ENCODE data around the gene SERPINA6.
"Not testable (repeated sequence)": the region's sequence is repeated elsewhere in the genome, so short reads cannot be mapped to it uniquely, and the experiment has no call there.

SERPINA6 gene

GRCh38 chr14:94303111-94303510, 20.0 kb downstream of the SERPINA6 start:
- TF ChIP-seq PAX5 (IDR thresholded peaks at IDR 0.05; ENCODE audit: insufficient read depth, low read length, severe bottlenecking) (no peak), POLR2AphosphoS5 (IDR thresholded peaks at IDR 0.05; ENCODE audit: low read depth, low read length) (no peak), TAF1 (IDR thresholded peaks at IDR 0.05; ENCODE audit: low read depth, low read length) (no peak), POLR2A (IDR thresholded peaks at IDR 0.05; ENCODE audit: low read depth, low read length) (no peak), POU2F2 (IDR thresholded peaks at IDR 0.05; ENCODE audit: low read depth, low read length) (no peak), SPI1 (IDR thresholded peaks at IDR 0.05; ENCODE audit: low read depth, low read length) (no peak)
- DNase-seq (ENCODE audit: insufficient read length, low spot score) = no peak
- FAIRE-seq = no peak

- no peak for FAIRE-seq
- DNase-seq (ENCODE audit: insufficient read length, low spot score) = no peak
- TF ChIP-seq SPI1 (IDR thresholded peaks at IDR 0.05; ENCODE audit: low read depth, low read length) (no peak), TAF1 (IDR thresholded peaks at IDR 0.05; ENCODE audit: low read depth, low read length) (no peak), POU2F2 (IDR thresholded peaks at IDR 0.05; ENCODE audit: low read depth, low read length) (no peak), POLR2A (IDR thresholded peaks at IDR 0.05; ENCODE audit: low read depth, low read length) (no peak), PAX5 (IDR thresholded peaks at IDR 0.05; ENCODE audit: insufficient read depth, low read length, severe bottlenecking) (no peak), POLR2AphosphoS5 (IDR thresholded peaks at IDR 0.05; ENCODE audit: low read depth, low read length) (no peak)
Measured at GRCh38 chr14:94298130-94298529, 25.0 kb downstream of the SERPINA6 start.

- not testable (repeated sequence) for FAIRE-seq; DNase-seq (ENCODE audit: insufficient read length, low spot score)
Measured at GRCh38 chr14:94296181-94296545, 27.0 kb downstream of the SERPINA6 start.

GRCh38 chr14:94295360-94296180, 27.6 kb downstream of the SERPINA6 start:
- DNase-seq (ENCODE audit: insufficient read length, low spot score) (no peak), FAIRE-seq (no peak)
- TF ChIP-seq PAX5 (IDR thresholded peaks at IDR 0.05; ENCODE audit: insufficient read depth, low read length, severe bottlenecking) (no peak), POLR2A (IDR thresholded peaks at IDR 0.05; ENCODE audit: low read depth, low read length) (no peak), POU2F2 (IDR thresholded peaks at IDR 0.05; ENCODE audit: low read depth, low read length) (no peak), SPI1 (IDR thresholded peaks at IDR 0.05; ENCODE audit: low read depth, low read length) (no peak), TAF1 (IDR thresholded peaks at IDR 0.05; ENCODE audit: low read depth, low read length) (no peak), POLR2AphosphoS5 (IDR thresholded peaks at IDR 0.05; ENCODE audit: low read depth, low read length) (no peak)

GRCh38 chr14:94293578-94293924, 29.6 kb downstream of the SERPINA6 start:
- DNase-seq (ENCODE audit: insufficient read length, low spot score) = no peak
- FAIRE-seq = no peak
- TF ChIP-seq PAX5 (IDR thresholded peaks at IDR 0.05; ENCODE audit: insufficient read depth, low read length, severe bottlenecking) (no peak), SPI1 (IDR thresholded peaks at IDR 0.05; ENCODE audit: low read depth, low read length) (no peak), POLR2A (IDR thresholded peaks at IDR 0.05; ENCODE audit: low read depth, low read length) (no peak), POU2F2 (IDR thresholded peaks at IDR 0.05; ENCODE audit: low read depth, low read length) (no peak), POLR2AphosphoS5 (IDR thresholded peaks at IDR 0.05; ENCODE audit: low read depth, low read length) (no peak), TAF1 (IDR thresholded peaks at IDR 0.05; ENCODE audit: low read depth, low read length) (no peak)

- TF ChIP-seq SPI1 (IDR thresholded peaks at IDR 0.05; ENCODE audit: low read depth, low read length) = no peak
- TF ChIP-seq PAX5 (IDR thresholded peaks at IDR 0.05; ENCODE audit: insufficient read depth, low read length, severe bottlenecking) = no peak
- TF ChIP-seq POLR2AphosphoS5 (IDR thresholded peaks at IDR 0.05; ENCODE audit: low read depth, low read length) = no peak
- no peak for TF ChIP-seq TAF1 (IDR thresholded peaks at IDR 0.05; ENCODE audit: low read depth, low read length)
- TF ChIP-seq POU2F2 (IDR thresholded peaks at IDR 0.05; ENCODE audit: low read depth, low read length) = no peak
- no peak for TF ChIP-seq POLR2A (IDR thresholded peaks at IDR 0.05; ENCODE audit: low read depth, low read length)
- DNase-seq (ENCODE audit: insufficient read length, low spot score) = no peak
- FAIRE-seq = no peak
Measured at GRCh38 chr14:94292872-94293577, 30.1 kb downstream of the SERPINA6 start, which contains the start of gene SERPINA10. SERPINA10 (minus strand) TSS chr14:94293268; CDS start chr14:94290593, 2,675 bp downstream.

- no peak for FAIRE-seq
- TF ChIP-seq POLR2AphosphoS5 (IDR thresholded peaks at IDR 0.05; ENCODE audit: low read depth, low read length) (no peak), POU2F2 (IDR thresholded peaks at IDR 0.05; ENCODE audit: low read depth, low read length) (no peak), POLR2A (IDR thresholded peaks at IDR 0.05; ENCODE audit: low read depth, low read length) (no peak), PAX5 (IDR thresholded peaks at IDR 0.05; ENCODE audit: insufficient read depth, low read length, severe bottlenecking) (no peak), TAF1 (IDR thresholded peaks at IDR 0.05; ENCODE audit: low read depth, low read length) (no peak), SPI1 (IDR thresholded peaks at IDR 0.05; ENCODE audit: low read depth, low read length) (no peak)
- DNase-seq (ENCODE audit: insufficient read length, low spot score) = no peak
Measured at GRCh38 chr14:94292526-94292871, 30.6 kb downstream of the SERPINA6 start.

- TF ChIP-seq TAF1 (IDR thresholded peaks at IDR 0.05; ENCODE audit: low read depth, low read length) (no peak), POU2F2 (IDR thresholded peaks at IDR 0.05; ENCODE audit: low read depth, low read length) (no peak), POLR2AphosphoS5 (IDR thresholded peaks at IDR 0.05; ENCODE audit: low read depth, low read length) (no peak), PAX5 (IDR thresholded peaks at IDR 0.05; ENCODE audit: insufficient read depth, low read length, severe bottlenecking) (no peak), SPI1 (IDR thresholded peaks at IDR 0.05; ENCODE audit: low read depth, low read length) (no peak), POLR2A (IDR thresholded peaks at IDR 0.05; ENCODE audit: low read depth, low read length) (no peak)
- FAIRE-seq (no peak), DNase-seq (ENCODE audit: insufficient read length, low spot score) (no peak)
Measured at GRCh38 chr14:94291906-94292525, 31.1 kb downstream of the SERPINA6 start.

GRCh38 chr14:94291159-94291905, 31.8 kb downstream of the SERPINA6 start:
- DNase-seq (ENCODE audit: insufficient read length, low spot score) (no peak), FAIRE-seq (no peak)
- no peak for TF ChIP-seq PAX5 (IDR thresholded peaks at IDR 0.05; ENCODE audit: insufficient read depth, low read length, severe bottlenecking)
- TF ChIP-seq SPI1 (IDR thresholded peaks at IDR 0.05; ENCODE audit: low read depth, low read length) = no peak
- no peak for TF ChIP-seq TAF1 (IDR thresholded peaks at IDR 0.05; ENCODE audit: low read depth, low read length)
- no peak for TF ChIP-seq POLR2AphosphoS5 (IDR thresholded peaks at IDR 0.05; ENCODE audit: low read depth, low read length)
- TF ChIP-seq POLR2A (IDR thresholded peaks at IDR 0.05; ENCODE audit: low read depth, low read length) = no peak
- no peak for TF ChIP-seq POU2F2 (IDR thresholded peaks at IDR 0.05; ENCODE audit: low read depth, low read length)

Measured in GM12891 (cell line).